RPMI7951 (cell line): ENCODE measurements around the gene ASB3. TPM values are rescaled to one million over a fixed set of nuclear protein-coding genes. Genes with fewer than 3 reads are reported as not detected.
A peak's percentile ranks its signal among the peaks of the same experiment; 100 is the strongest.

Source experiments
- DNase-seq: peaks from one replicate; pipeline ENCODE4 v3.0.0-alpha.2; 2012; ENCODE audit warnings: low read depth
- total RNA-seq: library from RNA; depleted of rRNA; stranded (reverse); fragments of >200 nt; shearing (Covaris generic); gene quantifications from 2 replicates; pipeline ENCODE4 v1.2.3, GENCODE V29; 2014; rRNA removed

The ASB3 gene
- total RNA-seq, 1 experiment from 2014 or later: 40.3 TPM

- peak; percentile 10 for DNase-seq
These were observed 134.6 kb downstream of the ASB3 start for GRCh38 chr2:53652131-53652530.

DNA sequence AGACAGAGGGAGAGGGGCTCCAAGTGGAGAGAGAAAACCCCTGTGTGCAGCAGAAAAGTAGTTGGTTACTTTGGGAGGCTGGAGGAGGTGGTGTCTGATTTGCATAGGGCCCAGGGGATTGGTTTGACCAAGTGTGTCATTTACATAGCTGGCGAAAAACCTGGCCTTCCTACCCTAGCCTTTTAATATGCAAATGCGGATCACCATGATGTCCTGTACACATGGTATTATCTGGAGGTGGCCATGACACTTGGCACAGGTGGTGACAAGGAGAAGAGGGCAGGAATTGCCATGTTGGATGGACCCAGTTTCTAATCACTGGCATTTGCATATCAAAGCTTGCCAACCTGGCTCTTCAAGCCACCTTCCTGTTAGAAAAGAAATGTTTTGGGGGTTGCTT, 140.0 kb downstream of the ASB3 start:
- DNase-seq: no peak

GRCh38 chr2:53641290-53641689, 145.5 kb downstream of the ASB3 start:
- no peak for DNase-seq

DNA sequence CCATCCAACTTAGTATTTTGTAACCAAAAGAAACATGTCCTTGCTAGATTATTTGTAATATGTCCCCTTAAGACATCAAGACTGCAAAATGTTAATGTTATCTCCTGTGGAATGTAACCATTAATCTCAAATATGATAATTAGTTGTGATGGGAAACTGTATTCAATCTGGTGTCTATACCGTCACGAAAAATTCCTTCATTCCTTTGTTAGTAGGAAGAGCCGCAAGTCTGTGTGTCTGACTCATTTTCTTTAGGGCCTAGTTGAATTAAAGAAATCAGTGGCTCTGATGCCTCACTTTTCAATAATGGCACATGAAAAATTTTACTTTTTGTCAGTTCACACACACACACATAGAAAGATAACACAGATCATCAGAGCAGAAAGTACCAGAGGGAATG, 146.3 kb downstream of the ASB3 start:
- DNase-seq: no peak

GRCh38 chr2:53636596-53636995, 150.2 kb downstream of the ASB3 start:
- DNase-seq: no peak

DNA sequence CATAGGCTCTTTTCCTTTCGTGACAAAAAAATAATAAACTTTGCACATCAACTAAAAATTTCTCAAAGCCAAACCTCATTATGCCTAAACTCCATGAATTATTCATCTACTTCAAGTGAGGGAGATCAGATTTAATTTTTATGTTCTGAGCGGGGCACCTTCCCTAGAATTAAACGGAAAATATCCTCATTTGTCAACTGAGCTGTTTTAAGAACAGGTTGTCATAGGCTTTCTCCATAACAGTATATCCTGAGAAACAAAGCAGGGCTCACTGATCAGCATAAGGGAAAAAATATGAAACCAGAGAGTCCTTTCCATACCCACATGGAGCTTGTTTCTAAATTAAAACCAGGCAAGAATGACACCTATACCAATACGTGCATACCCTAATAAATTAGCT, 150.6 kb downstream of the ASB3 start:
- DNase-seq: no peak

DNA sequence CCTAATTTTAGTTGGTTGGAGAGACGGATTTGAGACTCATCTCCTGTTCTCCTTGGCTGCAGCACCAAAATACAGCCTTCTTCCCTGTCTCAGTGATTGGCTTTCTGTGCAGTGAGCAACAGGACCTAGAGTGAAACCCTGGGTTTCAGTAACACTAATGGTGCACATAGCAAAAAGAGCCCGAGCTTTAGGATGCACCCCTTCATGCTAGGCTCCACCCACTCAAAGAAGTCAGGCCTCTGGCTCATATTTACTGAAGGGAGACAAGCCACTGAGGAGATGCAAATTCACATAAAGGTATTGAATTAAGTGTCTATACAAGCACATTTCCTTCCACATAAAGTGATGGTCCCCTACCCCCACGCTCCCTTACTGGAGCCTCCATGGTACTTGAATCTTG, 151.1 kb downstream of the ASB3 start:
- DNase-seq: no peak

DNA sequence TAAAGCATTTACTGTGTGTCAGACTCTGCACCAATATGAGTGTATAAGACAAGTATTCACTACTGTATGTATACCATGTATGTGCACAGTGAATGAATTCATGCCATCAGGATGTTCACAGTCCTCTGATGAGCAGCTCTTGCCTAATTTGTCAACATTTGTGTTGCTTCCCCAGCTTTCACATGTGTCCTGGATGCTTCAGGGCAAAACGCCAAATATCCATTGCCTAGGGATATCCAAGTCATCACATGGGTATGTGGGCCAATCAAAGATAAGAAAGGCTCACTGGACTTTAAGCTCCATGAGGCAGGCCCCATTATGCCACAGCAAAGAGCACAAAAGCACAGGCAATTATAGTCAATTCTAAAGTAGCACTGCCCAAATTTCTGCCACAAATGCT, 153.3 kb downstream of the ASB3 start:
- peak; percentile 67 for DNase-seq

GRCh38 chr2:53632714-53633113, 154.0 kb downstream of the ASB3 start:
- DNase-seq: peak; percentile 63

DNA sequence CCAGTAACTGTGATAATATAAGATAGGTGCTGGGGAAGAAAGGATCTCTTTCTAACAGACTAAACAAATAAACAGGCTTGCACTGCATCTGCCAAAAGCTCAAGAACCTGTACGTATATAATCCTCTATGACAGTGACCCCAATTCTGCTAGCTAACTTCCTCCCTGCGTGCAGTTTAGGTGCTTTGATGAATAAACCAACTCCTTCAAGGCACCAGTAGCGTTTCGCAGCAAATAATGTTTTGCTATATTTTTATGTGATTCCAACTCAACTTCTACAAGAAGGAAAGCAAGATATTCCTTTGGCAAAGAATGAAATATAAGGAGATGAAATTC, 154.7 kb downstream of the ASB3 start:
- no peak for DNase-seq

DNA sequence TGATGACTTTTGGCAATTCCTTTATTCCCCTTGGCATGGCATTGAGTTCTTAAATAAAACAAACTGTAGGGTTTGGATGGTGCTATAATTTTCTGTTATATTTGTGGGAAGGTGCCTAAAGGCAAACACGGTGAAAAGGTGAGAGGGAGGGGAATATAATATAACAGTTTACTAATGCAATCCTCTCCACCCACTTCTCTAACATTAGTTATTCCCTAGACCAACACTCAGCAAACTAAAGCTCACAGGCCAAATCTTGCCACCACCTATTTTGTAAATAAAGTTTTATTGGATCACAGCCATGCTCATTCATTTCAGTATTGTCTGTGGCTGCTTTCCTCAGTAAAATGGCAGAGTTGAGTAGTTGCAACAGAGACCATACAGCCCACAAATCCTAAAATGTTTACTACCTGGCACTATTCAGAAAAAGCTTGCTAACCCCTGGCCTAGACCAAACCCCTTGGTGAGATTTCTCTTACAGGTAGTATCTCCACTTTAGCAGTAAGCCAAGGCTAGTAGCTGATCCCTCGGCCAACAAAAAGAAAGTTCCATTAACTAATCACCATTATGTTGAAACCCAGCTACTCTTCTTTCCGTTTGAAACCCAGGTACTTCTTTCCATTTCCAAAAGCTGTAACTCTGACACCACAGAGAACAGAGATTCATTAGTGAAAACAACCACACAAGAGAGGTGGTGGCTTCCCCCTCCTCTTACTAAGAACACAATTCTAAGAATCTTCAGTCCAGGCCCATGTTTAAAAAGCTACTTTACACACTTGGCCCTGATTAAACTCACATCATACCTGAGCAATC, 155.2 kb downstream of the ASB3 start:
- DNase-seq: no peak

DNA sequence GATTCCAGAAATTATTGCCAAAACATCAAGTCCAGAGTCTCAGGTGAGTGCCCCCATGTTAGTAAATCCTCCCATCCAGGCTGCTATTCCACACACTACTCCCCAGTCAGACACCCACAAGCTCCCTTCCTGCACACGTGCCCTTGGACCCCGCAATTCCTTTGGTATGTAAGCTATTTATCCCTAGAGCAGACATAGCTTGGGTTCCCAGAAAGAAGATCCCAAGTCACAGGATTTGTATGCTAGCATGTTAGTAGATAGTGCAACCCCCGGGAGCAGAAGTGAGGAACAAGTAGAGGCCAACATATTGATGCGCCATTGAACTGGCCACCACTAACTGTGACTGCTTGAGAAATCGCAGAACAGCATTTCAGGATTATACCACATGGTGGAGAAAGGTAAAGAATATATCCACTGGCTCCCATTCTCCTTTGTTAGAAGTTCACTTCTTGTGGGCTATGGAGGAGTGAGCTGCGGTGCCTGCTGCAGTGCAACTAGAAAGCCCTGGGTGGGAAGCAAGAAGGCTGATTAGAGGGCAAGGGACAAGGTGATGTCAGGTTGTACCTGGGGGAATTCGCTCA, 156.6 kb downstream of the ASB3 start:
- no peak for DNase-seq

GRCh38 chr2:53629501-53629900, 157.3 kb downstream of the ASB3 start:
- DNase-seq: no peak

- no peak for DNase-seq
These were observed 157.8 kb downstream of the ASB3 start for GRCh38 chr2:53629001-53629400.

GRCh38 chr2:53622141-53622540, 164.6 kb downstream of the ASB3 start:
- DNase-seq: no peak

GRCh38 chr2:53620981-53621380, 165.8 kb downstream of the ASB3 start:
- DNase-seq: no peak

Other genes starting within 250 kb of the ASB3 start
- gene CHAC2, start 19.1 kb downstream of the ASB3 start, total RNA-seq: 18.0 and 19.9 TPM in 2 replicates
- gene ERLEC1, start 91 bp upstream of the ASB3 start, total RNA-seq: 91.2 and 103 TPM in 2 replicates
- 1.1 and 1.4 TPM in 2 replicates for gene GPR75, start 73.0 kb upstream of the ASB3 start, total RNA-seq
- 37.4 and 40.0 TPM in 2 replicates for gene PSME4, start 184.0 kb upstream of the ASB3 start, total RNA-seq